GM19467 (cell line): ENCODE measurements around the gene IVL.

ENCODE experiments used
- ATAC-seq: cut with Tn5 transposase; IDR thresholded peaks from one replicate; pipeline ENCODE4 v1.9.1; 2021; ENCODE audit warnings: mild to moderate bottlenecking, moderate library complexity; ENCODE audit not compliant: unreplicated experiment

Gene IVL

GRCh38 chr1:152907686-152908601 is at the start of gene IVL:
IVL (plus strand) TSS chr1:152908546; CDS start chr1:152909798, 1,252 bp downstream.
- no peak for ATAC-seq

DNA sequence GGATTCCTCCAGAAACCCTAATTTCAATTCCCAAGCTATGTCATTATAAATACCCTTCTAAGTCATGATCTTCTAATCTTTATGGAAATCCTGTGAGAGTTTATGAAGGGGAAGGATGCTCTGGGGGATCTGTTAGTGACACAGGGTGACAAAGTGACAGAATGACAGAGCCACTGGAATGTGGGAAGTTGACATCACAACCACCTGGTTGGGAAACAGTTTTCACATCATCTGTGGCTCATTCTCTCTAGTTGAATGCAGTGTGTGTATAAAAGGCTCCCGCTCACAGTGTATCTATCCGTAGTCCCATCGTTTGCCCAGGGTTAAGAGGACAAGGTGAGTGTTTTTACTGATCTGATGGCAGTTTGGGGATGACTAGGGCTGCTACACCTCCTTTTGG is 48.6 kb upstream of the IVL start, which contains the start of gene LCE7A:
TSS of gene LCE7A (plus strand) at position 301 of the 400 bp plus-strand sequence. CDS start 702 bp downstream, outside the sequence.
- ATAC-seq, result no peak

DNA sequence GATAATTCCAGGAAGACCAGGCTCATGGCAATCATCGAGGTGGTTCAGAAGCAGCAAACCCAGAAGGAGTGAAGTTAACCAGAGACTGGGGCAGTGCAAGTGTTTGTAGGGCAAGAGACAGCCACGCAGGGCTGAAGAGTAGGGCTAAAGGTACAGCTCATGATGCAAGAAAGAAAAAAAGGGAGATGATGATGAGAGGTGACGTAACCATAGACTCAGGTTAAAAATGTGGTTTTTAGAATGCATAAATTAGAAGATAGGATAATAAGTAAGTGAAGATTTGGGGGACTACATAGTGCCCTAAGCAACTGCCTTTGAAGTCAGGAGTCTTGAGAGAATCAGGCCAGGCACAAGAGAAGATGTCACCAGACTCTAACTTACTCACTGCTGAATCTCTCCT is 48.2 kb upstream of the IVL start:
- no peak for ATAC-seq

GRCh38 chr1:152861374-152861773 is 47.0 kb upstream of the IVL start:
- no peak for ATAC-seq

- ATAC-seq, result no peak
Measured at GRCh38 chr1:152864443-152864842, 43.9 kb upstream of the IVL start.

DNA sequence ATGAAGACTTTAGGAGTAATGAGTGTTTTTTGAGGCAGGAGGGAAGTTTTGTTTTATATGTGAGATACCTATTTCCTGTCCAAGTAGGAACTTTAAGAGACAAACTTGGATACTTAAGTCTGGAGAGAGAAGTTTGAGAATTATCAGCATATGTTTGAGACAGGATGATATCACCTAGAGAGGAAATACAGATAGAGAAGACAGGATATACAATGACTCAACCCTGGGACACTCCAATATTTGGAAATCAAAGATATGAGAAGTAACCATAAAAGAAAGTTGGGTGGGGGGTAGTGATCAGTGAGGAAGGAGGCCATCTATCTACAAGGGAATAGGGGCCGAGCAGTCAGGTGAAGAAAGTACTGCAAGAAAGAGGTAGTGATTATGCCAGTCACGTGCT is 42.0 kb upstream of the IVL start:
- no peak for ATAC-seq

GRCh38 chr1:152869808-152870419 is 38.4 kb upstream of the IVL start:
- no peak for ATAC-seq

GRCh38 chr1:152870831-152871730 is 37.3 kb upstream of the IVL start:
- ATAC-seq, result no peak

- no peak for ATAC-seq
Measured at GRCh38 chr1:152871731-152872126, 36.6 kb upstream of the IVL start.

- no peak for ATAC-seq
Measured at GRCh38 chr1:152873495-152873894, 34.9 kb upstream of the IVL start.

GRCh38 chr1:152876827-152877226 is 31.5 kb upstream of the IVL start:
- no peak for ATAC-seq

DNA sequence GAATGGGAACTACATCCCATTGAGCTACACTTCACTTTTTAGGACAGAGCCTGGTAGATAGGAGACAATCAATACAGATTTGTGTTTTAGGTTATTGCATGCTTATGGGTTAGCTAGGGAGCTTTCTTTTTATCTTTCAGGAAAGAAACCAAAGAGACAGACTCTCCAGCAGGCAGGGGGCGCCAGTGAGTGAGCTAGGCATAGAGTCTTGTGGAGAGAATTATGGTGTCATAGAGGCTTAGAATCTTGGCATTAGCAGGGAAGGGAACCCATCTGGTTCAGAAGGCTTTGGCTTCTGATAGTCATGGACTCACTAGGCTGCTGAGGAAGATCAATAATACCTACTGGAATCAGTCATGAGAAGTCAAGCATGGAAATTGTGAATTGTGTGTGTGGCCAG is 30.3 kb upstream of the IVL start, which contains the start of gene SMCP:
TSS of gene SMCP (plus strand) at position 281 of the 400 bp plus-strand sequence. CDS start 6,101 bp downstream, outside the sequence.
- ATAC-seq, result no peak

GRCh38 chr1:152879559-152880198 is 28.7 kb upstream of the IVL start:
- ATAC-seq, result no peak

DNA sequence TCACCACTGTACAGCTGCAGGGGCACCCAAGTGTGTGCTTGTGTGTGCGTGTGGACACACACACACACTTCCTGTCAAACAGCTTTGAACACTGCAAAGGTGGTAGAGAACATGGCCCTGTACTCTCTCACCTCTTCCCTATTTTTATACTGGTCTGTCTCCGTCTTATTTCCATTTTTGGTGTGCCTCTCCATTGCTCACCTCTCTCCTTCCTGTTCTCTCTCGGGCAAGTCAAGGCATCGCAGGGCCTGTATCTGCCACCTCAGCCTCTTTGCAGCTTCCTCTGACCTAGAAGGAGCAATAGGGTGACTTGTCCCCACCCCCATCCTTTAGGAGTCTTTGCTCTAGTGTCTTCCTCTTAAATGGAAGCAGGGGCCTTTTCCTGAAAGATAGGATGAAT is 28.0 kb upstream of the IVL start:
- no peak for ATAC-seq

GRCh38 chr1:152880907-152881306 is 27.4 kb upstream of the IVL start:
- no peak for ATAC-seq

- no peak for ATAC-seq
Measured at GRCh38 chr1:152884085-152884484, 24.3 kb upstream of the IVL start.

GRCh38 chr1:152884506-152884905 is 23.8 kb upstream of the IVL start:
- no peak for ATAC-seq

GRCh38 chr1:152884966-152885624 is 23.3 kb upstream of the IVL start:
- no peak for ATAC-seq

DNA sequence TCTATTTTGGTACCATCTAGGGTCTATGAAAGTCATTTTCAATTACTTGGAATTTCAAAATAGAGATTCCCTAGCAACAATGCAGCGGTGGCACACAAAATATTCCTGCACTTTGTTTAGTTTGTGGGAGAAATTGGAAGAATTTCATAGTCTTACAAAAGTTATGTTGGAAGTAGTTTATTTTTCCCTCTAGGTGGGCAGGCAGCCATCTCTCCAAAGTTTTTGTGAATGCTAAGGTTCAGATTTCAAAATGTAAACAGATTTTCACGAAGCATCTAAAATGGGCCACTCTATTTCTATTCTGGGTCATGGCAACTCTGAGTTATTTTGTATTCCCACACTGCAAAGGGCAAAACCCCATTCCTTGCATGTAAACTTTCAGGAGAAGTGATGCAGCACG is 22.3 kb upstream of the IVL start:
- no peak for ATAC-seq
